ENCODE measurements around the gene CTSA.
"Not testable (repeated sequence)": the region's sequence is repeated elsewhere in the genome, so short reads cannot be mapped to it uniquely, and the experiment has no call there.

CTSA gene

DNA sequence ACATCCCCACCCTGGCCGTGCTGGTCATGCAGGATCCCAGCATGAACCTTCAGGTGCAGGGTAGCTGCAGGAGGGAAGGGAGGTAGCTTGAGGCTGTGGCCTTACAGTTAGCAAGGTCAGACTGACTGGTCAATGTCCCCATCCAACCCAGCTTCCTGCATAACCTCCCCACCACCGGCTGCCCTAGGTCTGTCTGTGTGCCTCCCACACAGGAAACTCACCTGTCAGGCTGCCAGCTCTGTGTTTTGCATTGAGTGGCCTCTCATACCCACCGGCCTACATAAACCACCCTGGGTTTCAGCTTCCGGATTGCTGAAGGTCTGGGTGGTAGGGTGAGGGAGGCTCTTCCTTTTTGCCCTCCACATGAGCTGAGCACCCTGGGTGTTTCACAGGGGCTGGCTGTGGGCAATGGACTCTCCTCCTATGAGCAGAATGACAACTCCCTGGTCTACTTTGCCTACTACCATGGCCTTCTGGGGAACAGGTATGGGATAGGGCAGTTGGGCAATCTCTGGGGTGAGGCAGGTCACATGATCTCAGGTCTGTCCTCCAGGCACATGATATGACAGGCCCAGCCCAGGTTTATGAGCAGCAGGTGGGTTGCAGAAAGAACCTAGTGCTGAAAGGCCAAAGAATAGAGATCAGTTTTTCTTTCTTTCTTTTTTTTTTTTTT, 1.8 kb downstream of the CTSA start:
- FAIRE-seq: no peak
- no peak for DNase-seq (ENCODE audit: insufficient read length, low spot score)

GRCh38 chr20:45893831-45894230, 2.7 kb downstream of the CTSA start:
- FAIRE-seq: no peak
- DNase-seq (ENCODE audit: insufficient read length, low spot score): no peak

GRCh38 chr20:45894797-45895196, 3.7 kb downstream of the CTSA start:
- no peak for DNase-seq (ENCODE audit: insufficient read length, low spot score)
- FAIRE-seq: no peak

- DNase-seq (ENCODE audit: insufficient read length, low spot score) (no peak), FAIRE-seq (no peak)
These were observed 5.6 kb downstream of the CTSA start for GRCh38 chr20:45896641-45897161.

DNA sequence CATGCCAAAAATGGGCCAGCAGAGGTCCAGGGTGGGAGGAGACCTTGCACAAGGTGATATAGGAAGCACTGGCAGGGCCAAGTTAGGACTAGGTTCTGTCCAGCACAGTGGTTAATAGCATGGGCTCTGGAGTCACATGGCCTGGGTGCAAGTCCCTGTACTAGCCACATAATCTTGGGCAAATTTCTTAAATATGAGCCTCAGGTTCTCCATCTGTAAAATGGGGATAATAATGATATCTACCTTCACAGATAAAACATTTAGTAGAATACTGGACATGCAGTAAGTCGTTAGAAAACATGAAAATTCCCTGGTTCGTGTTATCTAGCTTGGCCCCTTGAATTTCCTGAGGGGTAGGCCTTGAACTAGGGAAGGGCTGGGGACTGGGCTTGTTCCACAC, 6.2 kb downstream of the CTSA start:
- DNase-seq (ENCODE audit: insufficient read length, low spot score) (no peak), FAIRE-seq (no peak)

DNA sequence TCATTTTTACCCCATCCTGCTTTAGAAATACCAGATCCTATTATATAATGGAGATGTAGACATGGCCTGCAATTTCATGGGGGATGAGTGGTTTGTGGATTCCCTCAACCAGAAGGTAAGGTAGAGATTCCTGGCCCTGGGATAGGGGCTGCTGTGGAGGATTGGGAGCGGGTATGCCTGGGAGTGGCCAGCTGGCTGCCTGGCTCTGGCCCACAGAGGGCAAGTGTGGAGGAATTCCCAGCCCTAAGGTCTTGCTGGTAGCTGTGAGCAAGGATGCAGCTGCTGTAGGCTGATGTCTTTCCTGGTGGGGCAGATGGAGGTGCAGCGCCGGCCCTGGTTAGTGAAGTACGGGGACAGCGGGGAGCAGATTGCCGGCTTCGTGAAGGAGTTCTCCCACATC, 6.6 kb downstream of the CTSA start:
- DNase-seq (ENCODE audit: insufficient read length, low spot score) (no peak), FAIRE-seq (no peak)

DNA sequence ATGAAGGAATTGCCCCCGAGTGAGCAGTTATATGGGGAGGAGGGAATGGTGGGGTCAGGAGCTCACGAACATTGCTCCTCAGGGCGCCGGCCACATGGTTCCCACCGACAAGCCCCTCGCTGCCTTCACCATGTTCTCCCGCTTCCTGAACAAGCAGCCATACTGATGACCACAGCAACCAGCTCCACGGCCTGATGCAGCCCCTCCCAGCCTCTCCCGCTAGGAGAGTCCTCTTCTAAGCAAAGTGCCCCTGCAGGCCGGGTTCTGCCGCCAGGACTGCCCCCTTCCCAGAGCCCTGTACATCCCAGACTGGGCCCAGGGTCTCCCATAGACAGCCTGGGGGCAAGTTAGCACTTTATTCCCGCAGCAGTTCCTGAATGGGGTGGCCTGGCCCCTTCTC, 7.2 kb downstream of the CTSA start:
- DNase-seq (ENCODE audit: insufficient read length, low spot score) (no peak), FAIRE-seq (no peak)

- DNase-seq (ENCODE audit: insufficient read length, low spot score) (no peak), FAIRE-seq (no peak)
These were observed 8.1 kb downstream of the CTSA start for GRCh38 chr20:45899046-45899835.

DNA sequence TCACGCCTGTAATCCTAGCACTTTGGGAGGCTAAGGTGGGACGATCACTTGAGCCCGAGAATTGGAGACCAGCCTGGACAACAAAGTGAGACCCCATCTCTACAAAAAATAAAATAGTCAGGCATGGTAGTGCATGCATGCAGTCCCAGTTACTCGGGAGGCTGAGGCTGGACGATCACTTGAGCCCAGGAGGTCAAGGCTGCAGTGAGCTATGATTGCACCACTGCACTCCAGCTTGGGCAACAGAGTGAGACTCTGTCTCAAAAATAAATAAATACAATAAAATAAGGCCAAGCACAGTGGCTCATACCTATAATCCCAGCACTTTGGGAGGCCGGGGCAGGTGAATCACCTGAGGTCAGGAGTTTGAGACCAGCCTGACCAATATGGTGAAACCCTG, 10.2 kb downstream of the CTSA start:
- FAIRE-seq; DNase-seq (ENCODE audit: insufficient read length, low spot score): not testable (repeated sequence)

- FAIRE-seq (no peak), DNase-seq (ENCODE audit: insufficient read length, low spot score) (no peak)
These were observed 11.1 kb downstream of the CTSA start for GRCh38 chr20:45902199-45902701.

- DNase-seq (ENCODE audit: insufficient read length, low spot score) (no peak), FAIRE-seq (no peak)
These were observed 13.7 kb downstream of the CTSA start for GRCh38 chr20:45904583-45905504.

DNA sequence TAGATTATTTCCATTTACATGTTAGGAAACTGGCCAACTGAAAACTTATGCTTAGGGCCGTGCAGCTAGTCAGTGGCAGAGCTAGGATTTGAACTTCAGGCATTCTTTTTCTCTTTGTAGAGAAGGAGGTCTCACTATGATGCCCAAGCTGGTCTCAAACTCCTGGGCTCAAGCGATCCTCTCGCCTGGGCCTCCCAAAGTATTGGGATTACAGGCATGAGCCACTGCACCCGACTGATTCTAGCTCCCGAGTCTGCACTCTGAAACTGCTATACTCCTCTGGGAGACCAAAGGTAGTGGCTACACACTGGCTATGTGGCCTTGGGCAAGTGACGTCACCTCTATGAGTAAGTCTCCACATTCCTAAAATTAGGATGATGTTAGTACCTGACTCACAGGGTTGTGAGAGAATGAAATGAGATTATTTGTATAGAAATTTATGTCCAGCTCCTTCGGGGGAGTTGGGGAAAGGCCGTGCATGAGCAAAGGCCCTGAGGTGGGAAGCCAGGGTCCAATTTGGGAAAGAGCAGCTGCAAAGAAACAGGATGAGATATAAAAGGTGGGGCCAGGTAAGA, 14.5 kb downstream of the CTSA start:
- FAIRE-seq (no peak), DNase-seq (ENCODE audit: insufficient read length, low spot score) (no peak)

DNA sequence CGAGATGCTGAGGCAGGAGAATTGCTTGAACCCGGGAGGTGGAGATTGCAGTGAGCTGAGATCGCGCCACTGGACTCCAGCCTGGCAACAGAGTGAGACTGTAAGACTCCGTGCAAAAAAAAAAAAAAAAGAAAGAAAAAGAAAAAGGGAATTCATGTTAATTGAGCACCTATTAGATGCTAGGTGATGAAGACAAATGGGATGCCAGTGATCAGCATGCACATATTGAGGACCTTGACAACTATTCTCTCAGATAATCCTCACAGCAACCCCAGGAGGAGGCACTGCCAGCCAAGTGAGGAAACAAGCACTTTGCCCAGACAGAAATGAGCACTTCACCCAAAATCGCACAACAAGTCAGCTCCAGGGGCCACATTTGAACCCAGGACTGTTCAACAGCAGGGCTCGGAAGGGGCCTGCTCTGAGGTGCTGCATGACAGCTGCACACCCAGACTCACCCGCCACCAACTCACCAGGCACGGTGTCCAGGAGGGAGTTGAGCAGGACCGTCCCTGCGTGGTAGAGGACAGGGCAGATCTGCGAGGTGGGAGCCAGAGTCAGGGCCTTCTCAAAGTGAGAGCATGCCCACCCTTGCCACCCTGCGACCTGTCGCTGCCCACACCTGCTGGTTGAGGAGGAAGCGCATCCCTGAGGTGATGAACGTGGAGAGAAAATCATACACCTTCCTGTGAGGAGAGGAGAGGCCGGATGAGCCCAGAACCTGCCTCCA, 16.2 kb downstream of the CTSA start:
- no peak for FAIRE-seq
- no peak for DNase-seq (ENCODE audit: insufficient read length, low spot score)

- FAIRE-seq: no peak
These were observed 16.9 kb downstream of the CTSA start for GRCh38 chr20:45908084-45908483.

DNA sequence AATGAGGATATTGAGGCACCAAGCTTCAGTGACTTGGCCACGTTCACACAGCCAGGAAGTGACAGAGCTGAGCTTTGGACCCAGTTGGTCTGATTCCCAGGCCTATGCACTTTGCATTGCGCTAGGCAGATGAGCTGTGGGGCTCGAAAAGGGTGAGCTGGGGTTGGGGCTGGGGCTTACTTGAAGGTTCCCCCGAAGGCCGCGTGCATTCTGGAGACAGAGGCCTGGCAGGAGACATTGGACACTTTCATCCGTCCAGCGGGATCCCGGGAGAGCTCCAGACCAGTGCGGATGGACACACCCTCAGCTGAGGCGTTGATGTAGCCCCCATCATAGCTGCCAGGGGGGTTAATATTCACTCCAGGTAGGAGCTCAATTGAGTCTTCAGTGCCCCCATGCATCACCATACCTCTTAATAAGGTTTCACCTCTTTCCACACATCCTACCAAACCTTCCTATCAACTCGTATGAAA, 18.2 kb downstream of the CTSA start:
- DNase-seq (ENCODE audit: insufficient read length, low spot score): no peak
- FAIRE-seq: no peak

More at GRCh38 chr20:45908084-45908483, 16.9 kb downstream of the CTSA start:
- no peak for DNase-seq (ENCODE audit: insufficient read length, low spot score)

DNA sequence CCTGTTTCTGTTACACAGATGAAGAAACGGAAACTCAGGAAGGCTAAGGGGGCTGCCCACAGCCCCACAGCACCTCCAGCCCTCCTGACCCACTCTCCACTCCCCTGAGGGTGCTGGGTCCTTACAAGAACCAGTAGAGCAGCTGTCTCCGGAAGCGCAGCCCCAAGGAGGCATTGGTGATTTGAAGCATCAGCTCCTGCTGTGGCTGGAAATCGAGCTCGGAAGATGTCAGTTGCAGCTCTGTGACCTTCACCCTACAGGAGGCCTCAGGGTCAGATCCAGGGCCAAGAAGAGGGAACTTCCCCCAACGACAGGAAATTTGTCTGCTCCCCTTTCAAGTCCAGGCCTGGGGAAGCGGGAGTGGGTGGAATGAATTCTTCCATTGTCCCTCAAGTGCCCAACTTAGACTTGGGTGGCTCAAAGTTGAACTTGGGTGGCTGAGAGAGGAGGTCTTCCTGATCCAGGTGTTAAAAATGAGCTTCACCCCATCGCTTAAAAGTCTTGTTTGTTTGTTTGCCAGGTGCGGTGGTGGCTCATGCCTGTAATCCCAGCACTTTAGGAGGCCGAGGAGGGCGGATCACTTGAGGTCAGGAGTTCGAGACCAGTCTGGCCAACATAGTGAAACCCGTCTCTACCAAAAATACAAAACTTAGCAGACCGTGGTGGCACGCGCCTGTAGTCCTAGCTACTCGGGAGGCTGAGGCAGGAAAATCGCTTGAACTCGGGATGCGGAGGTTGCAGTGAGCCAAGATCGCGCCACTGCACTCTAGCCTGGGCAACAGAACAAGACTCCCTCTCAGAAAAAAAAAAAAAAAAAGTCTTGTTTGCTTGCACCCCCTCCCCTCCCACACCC, 18.9 kb downstream of the CTSA start:
- no peak for FAIRE-seq
- DNase-seq (ENCODE audit: insufficient read length, low spot score): no peak

GRCh38 chr20:45910670-45911485, 19.7 kb downstream of the CTSA start:
- FAIRE-seq (peak; percentile 98), DNase-seq (ENCODE audit: insufficient read length, low spot score) (peak; percentile 96)
